Measurements from ENCODE around the gene RASA3.
"Not testable (repeated sequence)": the region's sequence is repeated elsewhere in the genome, so short reads cannot be mapped to it uniquely, and the experiment has no call there.

The RASA3 gene

GRCh38 chr13:114132419-114133121 lies at the start of gene RASA3:
TSS of gene RASA3 (minus strand) at chr13:114132623. CDS start at chr13:114132489, 134 bp downstream.
- DNase-seq, result no peak

GRCh38 chr13:114179087-114179658 lies 46.8 kb upstream of the RASA3 start, which contains the start of gene CFAP97D2:
TSS of gene CFAP97D2 (plus strand) at chr13:114179257. CDS start at chr13:114179331, 74 bp downstream.
- no peak for DNase-seq

- DNase-seq, result no peak
Observed at GRCh38 chr13:114177245-114178010, 45.0 kb upstream of the RASA3 start.

- not testable (repeated sequence) for DNase-seq
Observed at GRCh38 chr13:114176359-114176902, 44.0 kb upstream of the RASA3 start.

GRCh38 chr13:114174529-114174961 lies 42.1 kb upstream of the RASA3 start:
- DNase-seq, result no peak

GRCh38 chr13:114173745-114174144 lies 41.3 kb upstream of the RASA3 start:
- DNase-seq, result no peak

GRCh38 chr13:114173272-114173671 lies 40.8 kb upstream of the RASA3 start:
- DNase-seq, result no peak

GRCh38 chr13:114167885-114168284 lies 35.5 kb upstream of the RASA3 start:
- DNase-seq, result no peak

GRCh38 chr13:114167426-114167825 lies 35.0 kb upstream of the RASA3 start:
- no peak for DNase-seq

- DNase-seq, result no peak
Observed at GRCh38 chr13:114166381-114167131, 34.1 kb upstream of the RASA3 start.

- no peak for DNase-seq
Observed at GRCh38 chr13:114164681-114165429, 32.4 kb upstream of the RASA3 start.

- DNase-seq, result no peak
Observed at GRCh38 chr13:114164053-114164452, 31.6 kb upstream of the RASA3 start.

- no peak for DNase-seq
Observed at GRCh38 chr13:114162533-114162922, 30.1 kb upstream of the RASA3 start.

- DNase-seq, result no peak
Observed at GRCh38 chr13:114161644-114162532, 29.5 kb upstream of the RASA3 start.

- no peak for DNase-seq
Observed at GRCh38 chr13:114161028-114161556, 28.7 kb upstream of the RASA3 start.

- not testable (repeated sequence) for DNase-seq
Observed at GRCh38 chr13:114158869-114159666, 26.6 kb upstream of the RASA3 start.

- no peak for DNase-seq
Observed at GRCh38 chr13:114157869-114158495, 25.6 kb upstream of the RASA3 start.

- DNase-seq, result peak; percentile 38
Observed at GRCh38 chr13:114155926-114156883, 23.8 kb upstream of the RASA3 start.

Measured in NCI-H524 treated with DMSO at 0.1 percent for 48 hours (cell line).